ENCODE measurements around the gene CACNA1S.

DNA sequence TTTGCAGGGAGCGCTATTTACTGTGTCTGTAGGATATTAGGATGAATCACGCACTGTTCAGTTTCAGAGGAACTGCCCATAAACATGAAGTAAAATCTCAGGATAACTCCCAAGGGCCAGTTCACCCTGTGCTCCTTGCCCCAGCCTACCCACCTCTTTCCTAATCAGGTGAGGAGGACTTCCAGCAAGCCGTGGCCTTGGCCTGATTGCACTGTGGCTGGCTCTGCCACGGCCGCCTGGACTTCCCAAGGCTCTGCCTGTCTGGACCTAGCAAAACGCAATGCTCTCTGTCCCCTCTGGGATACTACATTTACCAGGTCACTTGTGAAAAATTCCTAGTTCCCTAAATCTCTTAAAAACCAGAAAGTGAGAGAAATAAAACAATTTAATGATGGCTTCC, 22.2 kb upstream of the CACNA1S start:
- TF ChIP-seq CTCF (IDR thresholded peaks at IDR 0.05) (no peak), POLR2A (IDR thresholded peaks at IDR 0.05) (no peak), POLR2AphosphoS5 (IDR thresholded peaks at IDR 0.05) (no peak), EP300 (IDR thresholded peaks at IDR 0.05) (no peak)
